Fibroblast of villous mesenchyme (primary cell): ENCODE results near the gene NOS3. TPM values are rescaled to one million over a fixed set of nuclear protein-coding genes. Genes with fewer than 3 reads are reported as not detected.
A peak's percentile ranks its signal among the peaks of the same experiment; 100 is the strongest.

Experiments used
- DNase-seq: peaks from one replicate; pipeline ENCODE4 v3.0.0-alpha.2; 2010; ENCODE audit warnings: low read depth
- H3K4me3 ChIP-seq: 2 replicates; pipeline ENCODE4 v1.5.1; 2011; ENCODE audit warnings: low read depth, mild to moderate bottlenecking, low read length
- total RNA-seq: library from RNA; depleted of rRNA; stranded (reverse); fragments of >200 nt; gene quantifications from 2 replicates; pipeline ENCODE4 v1.2.3, GENCODE V29; 2012
- TF ChIP-seq, protein P1 (sequence below): IDR thresholded peaks from 2 replicates; pipeline ENCODE4 v1.5.1; 2012; ENCODE audit warnings: low read depth, mild to moderate bottlenecking, low read length; ENCODE audit not compliant: insufficient read depth

NOS3 gene
- total RNA-seq, 1 donor: 1.3 TPM

DNA sequence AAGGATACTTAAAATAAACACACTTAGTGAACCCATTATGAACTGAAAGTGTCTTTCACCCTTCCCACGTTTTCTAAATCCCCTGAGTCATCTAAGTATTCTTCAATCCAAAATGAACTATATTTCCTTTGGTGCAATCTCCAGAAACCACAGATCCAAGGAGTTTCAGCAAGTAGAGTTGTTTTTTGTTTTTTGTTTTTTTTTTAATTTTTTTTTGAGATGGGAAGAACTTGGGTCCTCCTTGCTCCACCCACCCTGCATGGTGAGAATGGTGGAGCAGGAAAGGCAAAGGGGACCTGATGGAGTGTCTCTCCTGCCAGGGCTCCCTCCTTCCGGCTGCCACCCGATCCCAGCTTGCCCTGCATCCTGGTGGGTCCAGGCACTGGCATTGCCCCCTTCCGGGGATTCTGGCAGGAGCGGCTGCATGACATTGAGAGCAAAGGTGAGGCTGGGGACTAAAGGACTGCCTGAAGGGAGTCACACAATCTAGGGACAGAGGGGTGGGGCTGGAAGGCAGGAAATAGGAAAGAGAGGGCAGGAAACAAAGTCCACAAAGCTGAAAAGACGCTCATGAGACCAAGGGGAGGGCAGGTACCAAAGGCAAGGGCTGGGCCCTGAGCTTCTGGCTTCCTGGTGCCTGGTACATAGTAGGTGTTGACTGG is 21.3 kb downstream of the NOS3 start:
- peak; percentile 69 for DNase-seq
- H3K4me3 ChIP-seq: no peak overlapping the region
- TF ChIP-seq, protein P1, sequence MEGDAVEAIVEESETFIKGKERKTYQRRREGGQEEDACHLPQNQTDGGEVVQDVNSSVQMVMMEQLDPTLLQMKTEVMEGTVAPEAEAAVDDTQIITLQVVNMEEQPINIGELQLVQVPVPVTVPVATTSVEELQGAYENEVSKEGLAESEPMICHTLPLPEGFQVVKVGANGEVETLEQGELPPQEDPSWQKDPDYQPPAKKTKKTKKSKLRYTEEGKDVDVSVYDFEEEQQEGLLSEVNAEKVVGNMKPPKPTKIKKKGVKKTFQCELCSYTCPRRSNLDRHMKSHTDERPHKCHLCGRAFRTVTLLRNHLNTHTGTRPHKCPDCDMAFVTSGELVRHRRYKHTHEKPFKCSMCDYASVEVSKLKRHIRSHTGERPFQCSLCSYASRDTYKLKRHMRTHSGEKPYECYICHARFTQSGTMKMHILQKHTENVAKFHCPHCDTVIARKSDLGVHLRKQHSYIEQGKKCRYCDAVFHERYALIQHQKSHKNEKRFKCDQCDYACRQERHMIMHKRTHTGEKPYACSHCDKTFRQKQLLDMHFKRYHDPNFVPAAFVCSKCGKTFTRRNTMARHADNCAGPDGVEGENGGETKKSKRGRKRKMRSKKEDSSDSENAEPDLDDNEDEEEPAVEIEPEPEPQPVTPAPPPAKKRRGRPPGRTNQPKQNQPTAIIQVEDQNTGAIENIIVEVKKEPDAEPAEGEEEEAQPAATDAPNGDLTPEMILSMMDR: no peak

DNA sequence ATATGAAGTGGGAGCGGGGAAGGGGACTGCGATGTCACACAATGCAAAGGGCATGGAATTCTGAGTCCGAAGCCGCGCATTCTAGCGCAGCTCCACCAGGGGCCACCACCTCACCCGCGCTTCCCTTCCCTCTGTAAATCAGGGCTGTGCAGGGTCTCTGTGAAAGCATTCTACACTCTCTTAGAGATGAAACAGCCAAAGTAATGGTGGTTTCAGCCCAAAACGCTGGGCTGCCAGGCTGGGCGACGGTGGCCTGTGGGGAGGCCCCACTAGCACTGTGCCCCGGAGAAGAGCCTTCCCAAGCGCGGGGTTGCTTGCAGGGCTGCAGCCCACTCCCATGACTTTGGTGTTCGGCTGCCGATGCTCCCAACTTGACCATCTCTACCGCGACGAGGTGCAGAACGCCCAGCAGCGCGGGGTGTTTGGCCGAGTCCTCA is 22.1 kb downstream of the NOS3 start:
- no peak for DNase-seq
- TF ChIP-seq, protein P1: peak; percentile 70
- no peak overlapping the region for H3K4me3 ChIP-seq

DNA sequence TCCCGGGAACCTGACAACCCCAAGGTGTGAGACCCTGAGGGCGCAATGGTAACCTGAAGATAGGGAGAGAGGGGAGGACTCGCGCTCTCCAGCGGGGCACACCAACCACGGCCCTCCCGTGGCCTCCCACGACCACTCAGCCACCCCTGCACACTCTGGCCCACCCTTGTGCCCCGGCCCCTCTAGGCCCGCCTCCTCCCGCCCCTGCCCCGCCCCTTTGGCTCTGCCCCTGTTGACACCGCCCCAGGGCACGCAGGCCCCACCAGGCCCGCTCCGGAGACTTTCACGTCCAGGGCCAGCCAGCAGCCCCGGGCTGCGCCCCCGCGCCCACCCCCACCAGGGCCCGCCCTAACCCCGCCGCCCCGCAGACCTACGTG is 22.5 kb downstream of the NOS3 start:
- H3K4me3 ChIP-seq: no peak overlapping the region
- TF ChIP-seq, protein P1: no peak
- DNase-seq: no peak

DNA sequence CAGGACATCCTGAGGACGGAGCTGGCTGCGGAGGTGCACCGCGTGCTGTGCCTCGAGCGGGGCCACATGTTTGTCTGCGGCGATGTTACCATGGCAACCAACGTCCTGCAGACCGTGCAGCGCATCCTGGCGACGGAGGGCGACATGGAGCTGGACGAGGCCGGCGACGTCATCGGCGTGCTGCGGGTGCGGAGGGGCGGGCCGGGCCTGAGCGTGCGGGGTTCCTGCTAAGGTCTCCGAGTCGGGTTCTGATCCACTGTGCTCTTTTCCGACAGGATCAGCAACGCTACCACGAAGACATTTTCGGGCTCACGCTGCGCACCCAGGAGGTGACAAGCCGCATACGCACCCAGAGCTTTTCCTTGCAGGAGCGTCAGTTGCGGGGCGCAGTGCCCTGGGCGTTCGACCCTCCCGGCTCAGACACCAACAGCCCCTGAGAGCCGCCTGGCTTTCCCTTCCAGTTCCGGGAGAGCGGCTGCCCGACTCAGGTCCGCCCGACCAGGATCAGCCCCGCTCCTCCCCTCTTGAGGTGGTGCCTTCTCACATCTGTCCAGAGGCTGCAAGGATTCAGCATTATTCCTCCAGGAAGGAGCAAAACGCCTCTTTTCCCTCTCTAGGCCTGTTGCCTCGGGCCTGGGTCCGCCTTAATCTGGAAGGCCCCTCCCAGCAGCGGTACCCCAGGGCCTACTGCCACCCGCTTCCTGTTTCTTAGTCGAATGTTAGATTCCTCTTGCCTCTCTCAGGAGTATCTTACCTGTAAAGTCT is 23.1 kb downstream of the NOS3 start:
- peak; percentile 64 for DNase-seq
- H3K4me3 ChIP-seq: peak overlapping the region; percentile 41
- TF ChIP-seq, protein P1: no peak

DNA sequence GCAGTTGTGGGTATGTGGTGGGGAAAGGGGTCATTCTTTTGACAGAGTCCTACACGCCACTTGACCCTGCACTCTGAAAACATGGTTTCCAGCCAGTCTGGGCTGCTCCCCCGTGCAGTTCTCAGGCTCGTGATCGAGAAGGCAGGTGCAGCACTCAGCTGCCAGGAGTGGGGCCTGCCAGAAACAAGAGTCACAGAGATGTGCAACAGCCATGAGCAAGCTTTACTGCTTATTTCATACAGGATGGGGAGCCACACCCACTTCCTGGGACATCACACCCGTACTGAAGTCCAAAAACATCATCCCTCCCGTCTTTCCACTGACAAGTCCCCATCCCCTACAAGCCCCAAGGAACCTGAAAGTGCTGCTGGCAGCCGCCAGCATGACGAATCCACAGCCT is 24.1 kb downstream of the NOS3 start:
- H3K4me3 ChIP-seq: no peak overlapping the region
- DNase-seq: no peak
- TF ChIP-seq, protein P1: no peak

DNA sequence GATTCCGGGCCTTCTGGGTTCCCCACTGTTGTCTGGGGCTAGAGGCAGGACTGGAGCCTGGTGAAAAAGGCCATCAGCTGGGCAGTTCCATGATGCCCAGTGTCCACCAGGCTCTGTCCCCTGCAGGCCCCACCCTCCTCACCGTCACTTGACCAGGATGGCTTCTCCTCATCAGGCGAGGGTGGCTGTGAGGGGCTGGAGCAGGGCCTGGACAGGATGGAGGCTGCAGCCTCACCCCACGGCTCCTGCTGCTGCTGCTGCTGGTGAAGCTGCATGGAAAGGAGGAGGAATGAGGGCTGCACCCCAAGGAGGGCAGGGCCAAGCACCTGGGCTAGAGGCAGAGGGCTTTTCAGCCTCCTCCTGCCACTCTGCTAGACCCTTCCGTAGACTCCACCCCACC is 25.1 kb downstream of the NOS3 start:
- no peak for DNase-seq
- H3K4me3 ChIP-seq: no peak overlapping the region
- TF ChIP-seq, protein P1: no peak
